ENCODE results near the gene SLC4A1AP.

SLC4A1AP gene

DNA sequence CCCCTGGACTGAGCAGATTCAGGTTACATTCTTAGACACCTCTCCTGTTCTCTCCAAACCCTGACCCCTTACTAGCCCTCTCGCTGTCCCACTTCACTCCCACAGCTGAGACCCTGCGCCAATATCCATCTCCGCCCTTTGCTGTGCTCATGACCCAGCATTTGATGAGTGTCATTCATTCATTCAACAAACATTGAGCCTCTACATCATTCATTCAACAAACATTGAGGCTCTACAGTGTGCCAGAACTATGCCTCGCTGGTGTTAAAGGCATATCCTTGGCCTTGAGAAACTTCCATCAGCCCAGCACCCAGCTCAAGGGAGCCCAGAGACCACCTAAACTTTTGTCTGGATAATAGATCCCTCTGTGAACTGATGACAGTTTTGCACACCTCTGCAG lies 65.9 kb downstream of the SLC4A1AP start:
- no peaks in the 10 kb centered on the region for H3K27me3 ChIP-seq (ENCODE audit: insufficient read depth, low read length, poor library complexity, severe bottlenecking)
- no peaks in the 10 kb centered on the region for H3K36me3 ChIP-seq (ENCODE audit: insufficient read depth, low read length)
- no peaks in the 10 kb centered on the region for H3K9me3 ChIP-seq (ENCODE audit: insufficient read depth, low read depth, low read length)
- no peak overlapping the region for H3K4me3 ChIP-seq (ENCODE audit: low read length, poor library complexity, severe bottlenecking)
- no peak overlapping the region for H3K9ac ChIP-seq (ENCODE audit: low read depth, low read length, poor library complexity, severe bottlenecking)
- TF ChIP-seq, protein P1, sequence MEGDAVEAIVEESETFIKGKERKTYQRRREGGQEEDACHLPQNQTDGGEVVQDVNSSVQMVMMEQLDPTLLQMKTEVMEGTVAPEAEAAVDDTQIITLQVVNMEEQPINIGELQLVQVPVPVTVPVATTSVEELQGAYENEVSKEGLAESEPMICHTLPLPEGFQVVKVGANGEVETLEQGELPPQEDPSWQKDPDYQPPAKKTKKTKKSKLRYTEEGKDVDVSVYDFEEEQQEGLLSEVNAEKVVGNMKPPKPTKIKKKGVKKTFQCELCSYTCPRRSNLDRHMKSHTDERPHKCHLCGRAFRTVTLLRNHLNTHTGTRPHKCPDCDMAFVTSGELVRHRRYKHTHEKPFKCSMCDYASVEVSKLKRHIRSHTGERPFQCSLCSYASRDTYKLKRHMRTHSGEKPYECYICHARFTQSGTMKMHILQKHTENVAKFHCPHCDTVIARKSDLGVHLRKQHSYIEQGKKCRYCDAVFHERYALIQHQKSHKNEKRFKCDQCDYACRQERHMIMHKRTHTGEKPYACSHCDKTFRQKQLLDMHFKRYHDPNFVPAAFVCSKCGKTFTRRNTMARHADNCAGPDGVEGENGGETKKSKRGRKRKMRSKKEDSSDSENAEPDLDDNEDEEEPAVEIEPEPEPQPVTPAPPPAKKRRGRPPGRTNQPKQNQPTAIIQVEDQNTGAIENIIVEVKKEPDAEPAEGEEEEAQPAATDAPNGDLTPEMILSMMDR (conservative IDR thresholded peaks at IDR 0.05; ENCODE audit: low read length) = no peak
- TF ChIP-seq EZH2phosphoT487 (IDR thresholded peaks at IDR 0.05; ENCODE audit: borderline replicate concordance) = no peak
- H2AFZ ChIP-seq (ENCODE audit: low read length) = 0 out of 2 replicates have a peak overlapping the region, but pooled peaks have one; percentile 58
- H4K20me1 ChIP-seq (ENCODE audit: insufficient read depth, low read length, poor library complexity, severe bottlenecking) = no peaks in the 10 kb centered on the region
- no peaks in the 10 kb centered on the region for H3K79me2 ChIP-seq (ENCODE audit: insufficient read depth, low read length)
- H3K4me2 ChIP-seq (ENCODE audit: low read depth, low read length, poor library complexity, severe bottlenecking) = no peak overlapping the region
- no peaks in the 10 kb centered on the region for H3K9me2 ChIP-seq (replicated peaks; ENCODE audit: low read depth, low read length)
- H3K4me1 ChIP-seq (ENCODE audit: insufficient read depth, low read length, poor library complexity, severe bottlenecking) = no peaks in the 10 kb centered on the region
- H3F3A ChIP-seq (ENCODE audit: low read depth) = no peaks in the 10 kb centered on the region

DNA sequence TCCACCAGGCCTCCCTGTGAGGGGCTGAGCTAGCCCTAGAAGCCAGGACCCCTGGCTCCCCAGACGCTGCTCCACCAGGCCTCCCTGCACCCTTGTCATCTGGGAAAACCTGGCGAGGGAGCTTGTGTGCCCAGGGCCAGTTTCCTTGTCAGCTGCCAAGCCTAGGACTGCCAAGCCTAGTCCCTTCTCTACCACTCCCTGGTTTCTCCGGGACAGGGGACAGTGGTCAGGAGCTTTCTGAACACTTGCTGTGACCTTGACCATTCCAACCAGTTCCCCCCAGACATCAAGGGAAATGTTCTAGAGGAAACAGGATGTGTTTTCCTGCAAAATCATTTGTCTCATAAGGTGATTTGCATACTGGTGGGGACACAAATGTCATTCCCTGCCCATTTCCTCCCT lies 66.6 kb downstream of the SLC4A1AP start:
- no peak overlapping the region for H3K4me2 ChIP-seq (ENCODE audit: low read depth, low read length, poor library complexity, severe bottlenecking)

DNA sequence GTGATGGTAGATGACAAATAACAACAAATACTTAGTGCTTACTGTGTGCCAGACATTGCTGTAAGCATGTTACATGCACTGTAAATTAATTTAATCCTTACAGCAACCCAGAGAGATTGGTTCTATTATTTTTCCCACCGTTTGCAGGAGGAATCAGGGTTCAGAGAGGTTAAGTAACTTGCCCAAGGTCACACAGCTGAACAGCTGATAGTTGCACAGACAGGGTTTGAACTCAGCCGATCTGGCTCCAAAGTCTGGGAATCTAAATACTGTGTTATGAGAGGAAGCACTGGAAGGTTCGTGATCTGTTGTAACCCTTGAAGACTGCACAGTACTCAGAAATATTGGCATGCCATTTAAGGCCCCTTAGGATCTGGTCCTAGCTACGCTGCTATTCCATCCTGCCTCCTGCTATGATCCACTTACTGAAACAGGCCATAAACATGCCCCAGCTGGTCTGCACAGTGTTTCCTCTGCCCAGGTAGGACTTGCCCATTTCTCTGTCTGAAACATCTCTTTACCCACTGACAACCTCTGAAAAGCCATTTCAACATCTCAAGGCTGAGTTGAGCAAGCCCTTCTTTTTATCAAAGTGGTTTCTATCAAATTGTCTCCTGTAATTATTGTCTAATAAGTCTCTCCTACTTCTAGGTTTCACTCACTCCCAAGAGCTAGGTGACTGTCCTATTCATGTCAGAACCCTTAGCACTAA lies 67.4 kb downstream of the SLC4A1AP start:
- no peak overlapping the region for H3K4me3 ChIP-seq (ENCODE audit: low read length, poor library complexity, severe bottlenecking)
- no peaks in the 10 kb centered on the region for H3K27me3 ChIP-seq (ENCODE audit: insufficient read depth, low read length, poor library complexity, severe bottlenecking)
- TF ChIP-seq, protein P1 (conservative IDR thresholded peaks at IDR 0.05; ENCODE audit: low read length) = no peak
- no peak for TF ChIP-seq EZH2phosphoT487 (IDR thresholded peaks at IDR 0.05; ENCODE audit: borderline replicate concordance)
- H3K9ac ChIP-seq (ENCODE audit: low read depth, low read length, poor library complexity, severe bottlenecking) = no peak overlapping the region
- H3F3A ChIP-seq (ENCODE audit: low read depth) = no peaks in the 10 kb centered on the region
- no peak overlapping the region for H2AFZ ChIP-seq (ENCODE audit: low read length)
- no peaks in the 10 kb centered on the region for H3K9me2 ChIP-seq (replicated peaks; ENCODE audit: low read depth, low read length)
- H3K4me1 ChIP-seq (ENCODE audit: insufficient read depth, low read length, poor library complexity, severe bottlenecking) = no peaks in the 10 kb centered on the region
- H3K79me2 ChIP-seq (ENCODE audit: insufficient read depth, low read length) = no peaks in the 10 kb centered on the region
- H3K9me3 ChIP-seq (ENCODE audit: insufficient read depth, low read depth, low read length) = no peaks in the 10 kb centered on the region
- H3K36me3 ChIP-seq (ENCODE audit: insufficient read depth, low read length) = no peaks in the 10 kb centered on the region
- no peak overlapping the region for H3K4me2 ChIP-seq (ENCODE audit: low read depth, low read length, poor library complexity, severe bottlenecking)
- H4K20me1 ChIP-seq (ENCODE audit: insufficient read depth, low read length, poor library complexity, severe bottlenecking) = no peaks in the 10 kb centered on the region

More for the DNA sequence above, 66.6 kb downstream of the SLC4A1AP start:
- H3F3A ChIP-seq (ENCODE audit: low read depth) = no peaks in the 10 kb centered on the region
- no peaks in the 10 kb centered on the region for H4K20me1 ChIP-seq (ENCODE audit: insufficient read depth, low read length, poor library complexity, severe bottlenecking)
- H3K4me1 ChIP-seq (ENCODE audit: insufficient read depth, low read length, poor library complexity, severe bottlenecking) = no peaks in the 10 kb centered on the region
- no peak overlapping the region; the same call in 1 of the 2 replicates for H2AFZ ChIP-seq (ENCODE audit: low read length)
- H3K79me2 ChIP-seq (ENCODE audit: insufficient read depth, low read length) = no peaks in the 10 kb centered on the region
- no peaks in the 10 kb centered on the region for H3K36me3 ChIP-seq (ENCODE audit: insufficient read depth, low read length)
- no peak overlapping the region for H3K9ac ChIP-seq (ENCODE audit: low read depth, low read length, poor library complexity, severe bottlenecking)
- no peak overlapping the region for H3K4me3 ChIP-seq (ENCODE audit: low read length, poor library complexity, severe bottlenecking)
- no peaks in the 10 kb centered on the region for H3K9me2 ChIP-seq (replicated peaks; ENCODE audit: low read depth, low read length)
- H3K9me3 ChIP-seq (ENCODE audit: insufficient read depth, low read depth, low read length) = no peaks in the 10 kb centered on the region
- H3K27me3 ChIP-seq (ENCODE audit: insufficient read depth, low read length, poor library complexity, severe bottlenecking) = no peaks in the 10 kb centered on the region
- TF ChIP-seq, protein P1 (conservative IDR thresholded peaks at IDR 0.05; ENCODE audit: low read length) = no peak
- TF ChIP-seq EZH2phosphoT487 (IDR thresholded peaks at IDR 0.05; ENCODE audit: borderline replicate concordance) = no peak
